ENCODE results near the gene ATP2B2. TPM values are rescaled to one million over a fixed set of nuclear protein-coding genes. Genes with fewer than 3 reads are reported as not detected.

The ATP2B2 gene
- total RNA-seq, 2 experiments from 2014 or later: 0.06 TPM; not detected in 1

GRCh38 chr3:10547413-10547812, 42.0 kb upstream of the ATP2B2 start:
- TF ChIP-seq EZH2phosphoT487 (IDR thresholded peaks at IDR 0.05; ENCODE audit: borderline replicate concordance, low read depth, low read length) (no peak), CTCF (conservative IDR thresholded peaks at IDR 0.05; ENCODE audit: low read length) (no peak)
- Histone ChIP-seq H4K20me1 (ENCODE audit: insufficient read depth, low read length) (no peaks in the 10 kb centered on the region), H3K79me2 (ENCODE audit: insufficient read depth, low read depth, low read length) (no peaks in the 10 kb centered on the region), H3K4me2 (ENCODE audit: low read length) (no peak overlapping the region), H3K4me1 (ENCODE audit: insufficient read depth, low read length, poor library complexity, severe bottlenecking) (no peaks in the 10 kb centered on the region), H3K27ac (ENCODE audit: low read depth, low read length, poor library complexity, severe bottlenecking) (no peak overlapping the region), H3K36me3 (ENCODE audit: insufficient read depth, low read length) (no peaks in the 10 kb centered on the region), H3K9me3 (ENCODE audit: low read length) (peaks cover 4% of the 10 kb centered on the region), H2AFZ (ENCODE audit: low read length) (no peak overlapping the region), H3K4me3 (ENCODE audit: low read depth, low read length, poor library complexity, severe bottlenecking) (no peak overlapping the region), H3K9me2 (ENCODE audit: insufficient read depth, low read length) (no peaks in the 10 kb centered on the region)
- intact Hi-C loops (cut with micrococcal nuclease; ENCODE audit: unreplicated experiment): no loop called here
- no TSS peak for BruUV-seq (replicated peaks)
- CTCF ChIA-PET (ENCODE audit: unreplicated experiment): no interaction called here
- POLR2A ChIA-PET: no interaction called here
- no peak for DNase-seq (ENCODE audit: low spot score)

- BruUV-seq (replicated peaks): no TSS peak
- DNase-seq (ENCODE audit: low spot score): no peak
- POLR2A ChIA-PET: interaction anchor here (0.6 kb wide), 1 partner anchor 130 kb away, joined by 4 read pairs; no protein-coding TSS in a partner anchor
- intact Hi-C loops (cut with micrococcal nuclease; ENCODE audit: unreplicated experiment): no loop called here
- CTCF ChIA-PET (ENCODE audit: unreplicated experiment): no interaction called here
- H3K4me2 ChIP-seq (ENCODE audit: low read length): no peak overlapping the region
- H3K4me1 ChIP-seq (ENCODE audit: insufficient read depth, low read length, poor library complexity, severe bottlenecking): no peaks in the 10 kb centered on the region
- H3K9me2 ChIP-seq (ENCODE audit: insufficient read depth, low read length): no peaks in the 10 kb centered on the region
- TF ChIP-seq EZH2phosphoT487 (IDR thresholded peaks at IDR 0.05; ENCODE audit: borderline replicate concordance, low read depth, low read length) (no peak), CTCF (conservative IDR thresholded peaks at IDR 0.05; ENCODE audit: low read length) (no peak)
- H2AFZ ChIP-seq (ENCODE audit: low read length): no peak overlapping the region
- H3K36me3 ChIP-seq (ENCODE audit: insufficient read depth, low read length): no peaks in the 10 kb centered on the region
- H3K79me2 ChIP-seq (ENCODE audit: insufficient read depth, low read depth, low read length): no peaks in the 10 kb centered on the region
- no peaks in the 10 kb centered on the region for H4K20me1 ChIP-seq (ENCODE audit: insufficient read depth, low read length)
- no peak overlapping the region for H3K27ac ChIP-seq (ENCODE audit: low read depth, low read length, poor library complexity, severe bottlenecking)
- H3K4me3 ChIP-seq (ENCODE audit: low read depth, low read length, poor library complexity, severe bottlenecking): no peak overlapping the region
- H3K9me3 ChIP-seq (ENCODE audit: low read length): peaks cover 9% of the 10 kb centered on the region
These were observed 41.5 kb upstream of the ATP2B2 start for GRCh38 chr3:10546820-10547263.

GRCh38 chr3:10546181-10546624, 40.8 kb upstream of the ATP2B2 start:
- ChIA-PET CTCF (ENCODE audit: unreplicated experiment) (no interaction called here), POLR2A (interaction anchor here (0.6 kb wide), 1 partner anchor 129 kb away, joined by 4 read pairs; no protein-coding TSS in a partner anchor)
- H3K36me3 ChIP-seq (ENCODE audit: insufficient read depth, low read length): no peaks in the 10 kb centered on the region
- H2AFZ ChIP-seq (ENCODE audit: low read length): no peak overlapping the region
- H3K4me2 ChIP-seq (ENCODE audit: low read length): no peak overlapping the region
- no TSS peak for BruUV-seq (replicated peaks)
- H3K9me2 ChIP-seq (ENCODE audit: insufficient read depth, low read length): no peaks in the 10 kb centered on the region
- intact Hi-C loops (cut with micrococcal nuclease; ENCODE audit: unreplicated experiment): no loop called here
- no peak overlapping the region for H3K27ac ChIP-seq (ENCODE audit: low read depth, low read length, poor library complexity, severe bottlenecking)
- TF ChIP-seq CTCF (conservative IDR thresholded peaks at IDR 0.05; ENCODE audit: low read length): no peak
- no peak for TF ChIP-seq EZH2phosphoT487 (IDR thresholded peaks at IDR 0.05; ENCODE audit: borderline replicate concordance, low read depth, low read length)
- no peaks in the 10 kb centered on the region for H4K20me1 ChIP-seq (ENCODE audit: insufficient read depth, low read length)
- H3K9me3 ChIP-seq (ENCODE audit: low read length): peaks cover 9% of the 10 kb centered on the region
- no peak overlapping the region for H3K4me3 ChIP-seq (ENCODE audit: low read depth, low read length, poor library complexity, severe bottlenecking)
- H3K4me1 ChIP-seq (ENCODE audit: insufficient read depth, low read length, poor library complexity, severe bottlenecking): no peaks in the 10 kb centered on the region
- no peak for DNase-seq (ENCODE audit: low spot score)
- no peaks in the 10 kb centered on the region for H3K79me2 ChIP-seq (ENCODE audit: insufficient read depth, low read depth, low read length)
